Measurements from ENCODE around the gene STAU1.

DNA sequence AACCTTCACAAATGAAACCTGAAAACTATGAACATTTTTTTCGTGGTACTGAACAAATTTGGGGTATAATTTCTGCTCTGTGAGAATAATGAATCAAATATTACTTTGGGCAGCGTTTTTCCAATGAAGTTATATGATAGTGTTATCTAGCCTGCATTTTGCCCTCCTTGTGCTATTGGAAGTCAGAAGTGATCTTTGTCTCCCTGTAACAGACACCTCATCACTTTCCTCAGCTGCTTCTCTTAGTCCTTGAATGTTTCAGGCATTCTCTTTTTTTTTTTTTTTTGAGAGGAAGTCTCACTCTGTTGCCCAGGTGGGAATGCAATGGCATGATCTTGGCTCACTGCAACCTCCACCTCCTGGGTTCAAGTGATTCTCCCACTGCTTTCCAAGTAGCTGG, 41.2 kb upstream of the STAU1 start:
- TF ChIP-seq POLR2A (IDR thresholded peaks at IDR 0.05) = no peak
- TF ChIP-seq, protein P1, sequence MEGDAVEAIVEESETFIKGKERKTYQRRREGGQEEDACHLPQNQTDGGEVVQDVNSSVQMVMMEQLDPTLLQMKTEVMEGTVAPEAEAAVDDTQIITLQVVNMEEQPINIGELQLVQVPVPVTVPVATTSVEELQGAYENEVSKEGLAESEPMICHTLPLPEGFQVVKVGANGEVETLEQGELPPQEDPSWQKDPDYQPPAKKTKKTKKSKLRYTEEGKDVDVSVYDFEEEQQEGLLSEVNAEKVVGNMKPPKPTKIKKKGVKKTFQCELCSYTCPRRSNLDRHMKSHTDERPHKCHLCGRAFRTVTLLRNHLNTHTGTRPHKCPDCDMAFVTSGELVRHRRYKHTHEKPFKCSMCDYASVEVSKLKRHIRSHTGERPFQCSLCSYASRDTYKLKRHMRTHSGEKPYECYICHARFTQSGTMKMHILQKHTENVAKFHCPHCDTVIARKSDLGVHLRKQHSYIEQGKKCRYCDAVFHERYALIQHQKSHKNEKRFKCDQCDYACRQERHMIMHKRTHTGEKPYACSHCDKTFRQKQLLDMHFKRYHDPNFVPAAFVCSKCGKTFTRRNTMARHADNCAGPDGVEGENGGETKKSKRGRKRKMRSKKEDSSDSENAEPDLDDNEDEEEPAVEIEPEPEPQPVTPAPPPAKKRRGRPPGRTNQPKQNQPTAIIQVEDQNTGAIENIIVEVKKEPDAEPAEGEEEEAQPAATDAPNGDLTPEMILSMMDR (IDR thresholded peaks at IDR 0.05) = no peak

All from ovary (tissue), 3 donors.